GM18526 (cell line): ENCODE results near the gene IZUMO1.

Experiments
- POLR2A ChIP-seq: IDR thresholded peaks from 3 replicates; pipeline ENCODE4 v1.6.1; 2011; ENCODE audit not compliant: insufficient read length; ENCODE audit errors: extremely low read depth

IZUMO1 gene

DNA sequence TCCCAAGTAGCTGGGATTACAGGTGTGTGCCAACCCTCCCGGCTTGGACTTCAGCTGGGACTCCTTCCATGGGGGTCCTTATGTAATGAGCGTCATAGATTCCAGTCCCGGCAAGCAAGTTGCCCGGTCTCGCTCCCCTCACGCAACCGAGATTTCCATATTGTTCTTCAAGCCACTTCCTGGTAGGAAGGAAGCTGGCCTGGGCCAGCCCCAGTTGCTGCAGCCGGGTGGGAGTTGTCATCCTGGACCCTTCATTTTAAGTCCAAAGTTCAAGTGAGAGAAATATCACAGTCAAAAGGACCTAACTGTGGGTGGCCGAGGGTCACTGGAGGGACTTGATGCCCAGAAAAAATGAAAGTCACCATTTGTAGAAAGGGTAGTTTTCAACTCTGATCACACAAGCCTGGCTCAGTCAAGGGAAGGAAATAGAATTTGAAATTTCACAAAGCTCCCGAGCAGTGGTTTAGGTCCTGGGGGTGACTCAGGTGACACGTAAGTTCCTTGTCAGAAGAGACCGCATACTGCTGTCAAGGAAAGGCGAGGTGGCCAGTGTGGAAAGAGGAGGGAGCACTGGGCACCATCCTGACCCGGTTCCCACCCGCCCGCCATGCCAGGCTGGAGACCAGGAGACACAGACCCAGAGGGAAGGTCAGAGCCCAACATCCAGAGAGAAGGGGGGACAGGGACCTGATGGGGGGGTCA lies 13.9 kb upstream of the IZUMO1 start:
- no peak for TF ChIP-seq POLR2A

DNA sequence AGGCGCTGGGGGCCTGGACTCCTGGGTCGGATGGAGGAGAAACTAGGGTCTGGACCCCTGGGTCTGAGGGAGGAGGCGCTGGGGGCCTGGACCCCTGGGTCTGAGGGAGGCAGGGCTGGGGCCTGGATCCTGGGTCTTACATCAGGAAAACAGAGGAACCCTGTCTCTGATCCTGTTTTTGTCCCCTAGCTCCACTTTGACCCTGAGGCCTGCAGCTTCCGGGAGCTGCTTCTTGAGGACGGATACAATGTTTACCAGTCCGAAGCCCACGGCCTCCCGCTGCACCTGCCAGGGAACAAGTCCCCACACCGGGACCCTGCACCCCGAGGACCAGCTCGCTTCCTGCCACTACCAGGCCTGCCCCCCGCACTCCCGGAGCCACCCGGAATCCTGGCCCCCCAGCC lies 11.0 kb upstream of the IZUMO1 start:
- no peak for TF ChIP-seq POLR2A

DNA sequence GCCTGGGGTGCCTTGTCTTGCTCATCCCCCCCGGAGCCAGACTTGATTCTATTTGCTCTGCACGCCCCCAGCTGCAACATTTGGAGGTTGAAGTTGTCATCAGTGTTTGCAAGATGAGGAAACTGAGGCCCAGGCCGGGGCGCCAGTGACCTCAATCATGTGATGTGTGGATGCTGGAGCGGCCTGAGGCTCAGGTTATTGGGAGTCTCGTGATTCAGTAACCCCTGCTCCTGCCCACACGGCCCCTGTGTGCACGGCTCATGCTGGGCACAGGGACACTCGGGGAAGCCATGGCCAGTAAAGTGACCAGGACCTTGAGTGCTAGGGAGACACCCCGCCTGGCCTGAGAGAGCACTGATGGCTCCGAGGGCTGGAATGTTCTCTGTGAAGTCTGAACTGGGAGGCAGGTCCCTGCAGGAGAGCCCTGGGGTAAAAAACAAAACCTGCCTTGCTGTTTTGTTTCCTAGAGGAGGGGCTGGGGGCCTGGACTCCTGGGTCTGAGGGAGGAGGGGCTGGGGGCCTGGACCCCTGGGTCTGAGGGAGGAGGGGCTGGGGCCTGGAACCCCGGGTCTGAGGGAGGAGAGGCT lies 10.5 kb upstream of the IZUMO1 start:
- TF ChIP-seq POLR2A = no peak

DNA sequence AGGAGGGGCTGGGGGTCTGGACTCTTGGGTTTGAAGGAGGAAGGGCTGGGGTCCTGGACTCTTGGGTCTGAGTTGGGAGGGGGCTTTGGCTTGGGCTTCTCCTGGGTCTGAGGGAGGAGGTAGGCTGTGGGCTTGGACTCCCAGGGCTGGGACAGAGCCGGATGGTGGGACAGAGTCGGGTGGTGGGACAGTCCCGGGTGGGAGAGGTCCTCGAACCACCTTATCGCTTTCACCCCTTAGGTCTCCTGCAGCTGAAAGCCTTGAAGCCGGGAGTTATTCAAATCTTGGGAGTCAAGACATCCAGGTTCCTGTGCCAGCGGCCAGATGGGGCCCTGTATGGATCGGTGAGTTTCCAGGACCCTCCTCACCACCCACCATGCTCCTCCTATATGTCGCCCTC lies 10.0 kb upstream of the IZUMO1 start:
- no peak for TF ChIP-seq POLR2A

DNA sequence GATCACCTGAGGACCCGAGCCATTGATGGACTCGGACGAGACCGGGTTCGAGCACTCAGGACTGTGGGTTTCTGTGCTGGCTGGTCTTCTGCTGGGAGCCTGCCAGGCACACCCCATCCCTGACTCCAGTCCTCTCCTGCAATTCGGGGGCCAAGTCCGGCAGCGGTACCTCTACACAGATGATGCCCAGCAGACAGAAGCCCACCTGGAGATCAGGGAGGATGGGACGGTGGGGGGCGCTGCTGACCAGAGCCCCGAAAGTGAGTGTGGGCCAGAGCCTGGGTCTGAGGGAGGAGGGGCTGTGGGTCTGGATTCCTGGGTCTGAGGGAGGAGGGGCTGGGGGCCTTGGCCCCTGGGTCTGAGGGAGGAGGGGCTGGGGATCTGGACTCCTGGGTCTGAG lies 9.5 kb upstream of the IZUMO1 start:
- TF ChIP-seq POLR2A = no peak

DNA sequence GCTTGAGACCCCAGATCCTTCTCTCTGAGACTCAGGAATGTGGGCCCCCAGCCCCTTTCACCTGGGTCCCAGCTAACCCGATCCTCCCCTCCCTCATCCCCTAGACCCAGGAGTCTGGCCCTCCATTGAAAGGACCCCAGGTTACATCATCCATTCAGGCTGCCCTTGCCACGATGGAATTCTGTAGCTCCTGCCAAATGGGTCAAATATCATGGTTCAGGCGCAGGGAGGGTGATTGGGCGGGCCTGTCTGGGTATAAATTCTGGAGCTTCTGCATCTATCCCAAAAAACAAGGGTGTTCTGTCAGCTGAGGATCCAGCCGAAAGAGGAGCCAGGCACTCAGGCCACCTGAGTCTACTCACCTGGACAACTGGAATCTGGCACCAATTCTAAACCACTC lies 9.1 kb upstream of the IZUMO1 start:
- no peak for TF ChIP-seq POLR2A

DNA sequence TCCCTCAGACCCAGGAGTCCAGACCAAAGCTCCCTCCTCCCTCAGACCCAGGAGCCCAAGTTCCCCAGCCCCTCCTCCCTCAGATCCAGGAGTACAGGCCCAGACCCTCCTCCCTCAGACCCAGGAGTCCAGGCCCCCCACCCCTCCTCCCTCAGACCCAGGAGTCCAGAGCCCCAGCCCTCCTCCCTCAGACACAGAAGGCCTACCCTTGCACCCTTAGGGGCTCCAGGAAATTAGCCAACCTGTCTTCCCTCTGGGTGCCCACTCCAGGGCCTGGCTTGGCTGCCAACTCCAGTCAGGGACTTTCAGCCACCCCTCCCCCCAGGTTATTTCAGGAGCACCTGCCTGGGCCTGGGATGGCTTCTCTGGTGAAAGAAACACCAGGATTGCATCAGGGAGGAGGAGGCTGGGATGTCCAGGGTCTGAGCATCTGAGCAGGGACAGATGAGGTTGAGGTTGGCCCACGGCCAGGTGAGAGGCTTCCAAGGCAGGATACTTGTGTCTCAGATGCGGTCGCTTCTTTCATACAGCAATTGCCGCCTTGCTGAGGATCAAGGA lies 8.5 kb upstream of the IZUMO1 start, which contains the start of gene FGF21:
FGF21 (plus strand) TSS at position 441 of the 558 bp plus-strand sequence. CDS start 713 bp downstream, outside the sequence.
- no peak for TF ChIP-seq POLR2A

DNA sequence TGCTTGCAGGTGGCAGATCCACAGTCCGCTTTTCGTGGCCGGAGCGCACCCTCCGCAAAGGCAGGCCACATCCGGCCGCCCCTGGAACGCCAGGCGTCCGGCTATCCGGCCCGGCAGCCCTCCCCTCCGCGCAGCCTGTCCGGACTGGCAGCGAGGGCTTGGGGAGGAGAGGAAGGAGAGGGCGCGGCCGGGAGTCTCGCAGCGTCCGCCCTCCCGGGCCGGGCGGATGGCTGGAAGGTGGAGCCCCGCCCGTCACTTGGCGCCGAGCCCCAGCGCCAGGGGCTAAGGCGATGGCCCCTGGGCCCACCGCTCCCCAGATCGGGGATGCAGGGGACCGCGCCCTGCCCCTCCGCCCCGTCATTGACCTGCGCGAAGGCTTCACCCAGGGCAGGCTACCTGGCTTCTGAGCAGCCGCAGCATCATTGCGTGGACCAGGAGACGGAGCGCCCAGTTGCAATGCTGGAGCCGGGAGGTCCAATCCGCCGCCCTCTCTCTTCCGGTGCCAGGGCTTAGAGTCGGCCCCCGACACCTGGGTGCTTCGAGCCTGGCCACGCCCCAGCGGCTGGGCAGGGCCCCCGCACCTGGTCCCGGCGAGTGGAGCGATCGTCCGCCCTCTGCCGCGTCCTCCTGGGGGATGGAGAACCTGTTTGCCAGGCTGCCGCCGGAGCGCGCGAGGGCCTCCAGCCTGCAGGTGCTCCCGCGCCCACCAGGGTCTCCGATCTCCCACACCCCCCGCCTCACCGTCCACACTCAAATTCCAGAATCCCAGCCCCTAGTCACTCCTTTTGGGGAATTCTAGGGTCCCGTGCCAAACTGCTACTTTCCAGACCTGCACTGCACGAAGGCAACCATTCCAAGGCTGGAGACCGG lies 6.0 kb upstream of the IZUMO1 start, which contains the start of gene FUT1:
FUT1 (minus strand) TSS at position 146 of the 870 bp plus-strand sequence. CDS start 1,360 bp downstream, outside the sequence.
- TF ChIP-seq POLR2A = no peak

DNA sequence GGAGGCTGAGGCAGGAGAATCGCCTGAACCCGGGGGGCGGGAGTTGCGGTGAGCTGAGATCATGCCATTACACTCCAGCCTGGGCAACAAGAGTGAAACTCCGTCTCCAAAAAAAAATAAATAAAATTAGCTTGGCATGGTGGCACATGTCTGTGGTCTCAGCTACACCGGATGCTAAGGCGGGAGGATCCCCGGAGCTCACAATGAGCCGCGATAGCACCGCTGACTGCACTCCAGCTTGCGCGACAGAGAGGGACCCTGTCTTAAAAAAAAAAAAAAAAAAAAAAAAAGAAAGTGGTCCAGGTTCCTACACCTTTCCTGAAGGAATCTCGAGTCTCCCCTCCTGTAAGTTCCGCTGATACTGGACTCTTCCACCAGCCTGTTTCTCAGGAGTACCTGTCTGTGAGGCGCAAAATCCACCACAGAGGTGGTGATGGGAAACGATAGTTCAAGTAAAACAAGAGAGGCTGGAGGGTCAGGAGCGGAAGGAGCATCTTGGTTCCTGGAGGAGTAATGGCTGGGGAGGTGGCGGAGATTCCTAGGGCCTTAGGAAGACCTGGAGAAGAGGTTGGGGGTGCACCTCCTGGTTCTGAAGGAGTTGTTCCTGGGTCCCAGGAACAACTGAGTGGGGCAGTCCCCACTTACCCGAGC lies 5.3 kb upstream of the IZUMO1 start:
- TF ChIP-seq POLR2A = no peak

DNA sequence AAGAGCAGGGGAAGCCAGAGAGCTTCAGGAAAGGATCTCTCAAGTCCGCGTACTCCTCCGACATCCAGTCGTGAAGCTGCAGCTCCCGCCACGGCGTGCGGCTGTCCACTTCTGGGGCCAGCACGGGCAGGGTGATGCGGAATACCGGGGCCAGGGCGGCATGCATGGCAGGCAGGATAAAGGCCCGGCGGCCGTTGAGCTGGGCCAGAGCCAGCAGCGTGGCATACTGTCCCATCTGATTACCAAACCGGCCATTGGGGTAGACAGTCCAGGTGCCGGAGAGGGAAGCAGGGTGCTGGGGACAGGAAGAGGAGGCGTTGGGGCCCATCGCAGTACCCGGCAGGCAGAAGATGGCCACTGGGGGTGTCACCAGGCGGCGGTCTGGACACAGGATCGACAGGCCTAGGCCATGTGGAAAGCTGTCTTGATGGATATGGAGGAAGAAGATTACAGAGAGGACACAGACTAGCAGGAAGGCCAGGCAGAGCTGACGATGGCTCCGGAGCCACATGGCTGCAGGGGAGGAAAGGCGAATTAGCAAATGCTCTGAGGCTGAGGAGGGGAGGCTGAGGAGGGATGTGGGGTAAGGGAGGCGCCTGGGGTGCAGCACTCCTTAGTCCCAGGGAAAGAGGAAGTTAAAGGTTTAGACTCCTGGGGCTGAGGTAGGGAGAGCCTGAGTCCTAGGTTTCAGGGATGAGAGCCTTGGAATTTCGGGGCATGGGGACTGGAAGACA lies 4.2 kb upstream of the IZUMO1 start:
- no peak for TF ChIP-seq POLR2A

DNA sequence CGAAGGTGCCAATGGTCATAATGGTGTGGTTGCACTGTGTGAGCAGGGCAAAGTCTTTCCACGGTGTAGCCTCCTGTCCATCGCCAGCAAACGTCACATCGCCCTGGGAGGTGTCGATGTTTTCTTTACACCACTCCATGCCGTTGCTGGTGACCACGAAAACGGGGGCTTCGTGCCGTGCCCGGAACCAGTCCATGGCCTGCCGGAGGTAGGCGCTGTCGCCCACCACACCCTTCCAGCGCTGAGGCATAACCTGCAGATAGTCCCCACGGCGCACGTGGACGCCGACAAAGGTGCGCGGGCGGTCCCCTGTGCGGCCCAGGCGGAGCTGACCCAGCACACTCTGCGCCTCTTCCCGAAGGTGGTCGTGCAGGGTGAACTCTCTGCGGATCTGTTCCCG lies 3.6 kb upstream of the IZUMO1 start:
- TF ChIP-seq POLR2A = no peak

DNA sequence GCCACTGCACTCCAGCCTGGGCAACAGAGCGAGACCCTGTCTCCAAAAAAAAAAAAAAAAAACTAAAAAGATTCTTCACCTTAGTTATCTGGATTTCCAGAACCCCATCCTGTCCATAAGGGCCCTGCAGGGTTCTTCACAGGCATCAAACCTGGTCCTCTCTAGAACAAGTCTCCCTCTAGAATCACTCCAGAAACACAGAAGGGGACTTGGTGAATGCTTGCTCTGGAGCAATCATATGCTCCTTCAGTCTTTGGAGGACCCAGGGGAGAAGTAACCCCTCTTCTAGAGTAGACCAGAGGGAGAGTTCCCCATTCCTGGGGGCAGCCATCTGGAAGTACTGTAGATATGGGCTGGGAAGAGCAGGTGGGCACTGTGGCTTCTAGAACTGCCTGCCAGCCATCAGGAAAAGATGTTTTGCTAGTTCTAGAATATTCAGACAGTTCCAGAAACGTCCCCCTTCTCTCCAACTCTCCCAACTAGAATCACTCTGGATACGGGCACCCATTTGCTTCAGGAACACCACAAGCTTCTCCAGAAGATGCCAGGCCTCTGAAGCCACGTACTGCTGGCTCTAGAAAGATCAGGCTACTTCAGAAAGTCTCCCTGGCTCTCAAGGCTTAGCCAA lies 3.0 kb upstream of the IZUMO1 start:
- no peak for TF ChIP-seq POLR2A

DNA sequence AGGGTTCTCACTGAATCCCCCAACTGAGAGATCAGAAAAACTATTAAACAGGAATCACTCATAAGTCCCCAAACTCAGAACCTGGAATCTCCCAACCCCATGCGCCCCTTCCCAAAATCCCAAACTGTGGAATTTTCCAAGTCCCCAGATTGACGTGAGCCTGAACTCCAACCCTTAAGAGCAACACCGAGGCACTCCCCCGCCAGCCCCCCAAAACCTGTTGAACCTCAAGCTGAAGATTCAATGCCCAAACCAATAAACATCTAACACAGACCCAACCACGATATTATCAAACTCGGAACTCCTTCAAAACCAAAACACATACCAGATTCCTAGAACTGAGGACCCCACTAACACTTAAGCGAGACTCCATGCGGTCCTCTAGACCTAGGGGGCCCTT lies 599 bp downstream of the IZUMO1 start:
- no peak for TF ChIP-seq POLR2A
